Ishikawa (cell line): ENCODE results near the gene SMIM7.

Experiments used
- CEBPB ChIP-seq: IDR thresholded peaks from 2 replicates; pipeline ENCODE4 v1.6.1; 2012
- CREB1 ChIP-seq: IDR thresholded peaks from 2 replicates; pipeline ENCODE4 v1.6.1; 2012; ENCODE audit warnings: low read depth
- EGR1 ChIP-seq: IDR thresholded peaks from 2 replicates; pipeline ENCODE4 v1.6.1; 2012
- EP300 ChIP-seq: IDR thresholded peaks from 2 replicates; pipeline ENCODE4 v1.6.1; 2012; ENCODE audit warnings: borderline replicate concordance
- FOXM1 ChIP-seq: IDR thresholded peaks from 2 replicates; pipeline ENCODE4 v1.6.1; 2012; ENCODE audit warnings: low read depth, borderline replicate concordance
- NFIC ChIP-seq: IDR thresholded peaks from 2 replicates; pipeline ENCODE4 v1.6.1; 2012
- RAD21 ChIP-seq: IDR thresholded peaks from 2 replicates; pipeline ENCODE4 v1.6.1; 2012; ENCODE audit warnings: low read depth
- TAF1 ChIP-seq: IDR thresholded peaks from 2 replicates; pipeline ENCODE4 v1.6.1; 2012; ENCODE audit warnings: low read depth, mild to moderate bottlenecking
- TCF12 ChIP-seq: IDR thresholded peaks from 2 replicates; pipeline ENCODE4 v1.6.1; 2012; ENCODE audit warnings: low read depth
- TEAD4 ChIP-seq: IDR thresholded peaks from 2 replicates; pipeline ENCODE4 v1.6.1; 2012
- YY1 ChIP-seq: IDR thresholded peaks from 2 replicates; pipeline ENCODE4 v1.6.1; 2012; ENCODE audit warnings: low read depth
- ZBTB7A ChIP-seq: IDR thresholded peaks from 2 replicates; pipeline ENCODE4 v1.6.1; 2012; ENCODE audit warnings: low read depth
- TF ChIP-seq, protein P1 (sequence below): IDR thresholded peaks from 2 replicates; pipeline ENCODE4 v1.6.1; 2012
- TF ChIP-seq, protein P2 (sequence below): IDR thresholded peaks from 2 replicates; pipeline ENCODE4 v1.6.1; 2012; ENCODE audit warnings: low read depth, mild to moderate bottlenecking
- TF ChIP-seq, protein P3 (sequence below): IDR thresholded peaks from 2 replicates; pipeline ENCODE4 v1.6.1; 2012

The SMIM7 gene

DNA sequence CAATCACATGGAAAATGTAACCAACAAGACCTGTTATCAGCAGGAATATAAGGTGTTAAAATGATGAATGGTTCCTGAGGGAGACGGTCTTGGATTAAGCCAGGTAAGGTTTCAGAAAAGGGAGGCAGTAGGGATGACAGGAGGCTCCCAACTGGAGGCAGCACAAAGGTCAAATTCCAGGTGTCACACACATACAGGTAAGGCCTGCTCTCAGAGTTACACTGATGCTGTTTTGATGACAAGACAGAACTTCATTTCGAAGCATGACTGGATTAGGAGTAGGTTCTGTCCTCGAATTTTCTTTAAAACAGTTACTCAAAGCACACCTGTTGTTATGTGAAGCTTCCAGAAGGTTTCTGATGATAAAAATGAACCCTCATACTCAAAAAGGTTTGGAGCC, 39.4 kb downstream of the SMIM7 start:
- TF ChIP-seq CREB1 (no peak), RAD21 (no peak), ZBTB7A (no peak)
- TF ChIP-seq, protein P1, sequence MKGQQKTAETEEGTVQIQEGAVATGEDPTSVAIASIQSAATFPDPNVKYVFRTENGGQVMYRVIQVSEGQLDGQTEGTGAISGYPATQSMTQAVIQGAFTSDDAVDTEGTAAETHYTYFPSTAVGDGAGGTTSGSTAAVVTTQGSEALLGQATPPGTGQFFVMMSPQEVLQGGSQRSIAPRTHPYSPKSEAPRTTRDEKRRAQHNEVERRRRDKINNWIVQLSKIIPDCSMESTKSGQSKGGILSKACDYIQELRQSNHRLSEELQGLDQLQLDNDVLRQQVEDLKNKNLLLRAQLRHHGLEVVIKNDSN: no peak

DNA sequence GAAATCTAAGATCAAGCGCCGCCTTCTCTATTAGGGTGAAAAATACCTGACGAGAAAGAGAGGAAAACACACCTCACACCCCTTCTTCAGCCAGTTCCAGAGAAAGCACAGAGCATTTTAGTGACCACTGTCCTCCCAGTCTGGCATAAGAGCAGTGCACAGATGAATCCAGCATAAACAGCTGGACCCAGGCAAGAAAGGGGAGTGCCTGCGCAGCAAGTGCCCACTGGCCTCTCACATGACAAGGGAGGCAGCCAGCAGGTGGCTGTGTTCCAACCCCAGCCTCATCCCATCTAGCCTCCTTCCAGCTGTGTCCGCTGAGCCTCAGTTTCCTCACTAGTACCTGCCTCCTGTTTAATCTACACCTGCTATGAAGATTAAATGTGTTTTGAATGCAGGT, 39.9 kb downstream of the SMIM7 start:
- TF ChIP-seq EGR1 (no peak), YY1 (no peak), TAF1 (no peak), CREB1 (no peak), ZBTB7A (no peak), CEBPB (no peak), NFIC (no peak), EP300 (no peak), TEAD4 (no peak), RAD21 (no peak), TCF12 (no peak), FOXM1 (no peak)
- TF ChIP-seq, protein P1: no peak
- TF ChIP-seq, protein P2, sequence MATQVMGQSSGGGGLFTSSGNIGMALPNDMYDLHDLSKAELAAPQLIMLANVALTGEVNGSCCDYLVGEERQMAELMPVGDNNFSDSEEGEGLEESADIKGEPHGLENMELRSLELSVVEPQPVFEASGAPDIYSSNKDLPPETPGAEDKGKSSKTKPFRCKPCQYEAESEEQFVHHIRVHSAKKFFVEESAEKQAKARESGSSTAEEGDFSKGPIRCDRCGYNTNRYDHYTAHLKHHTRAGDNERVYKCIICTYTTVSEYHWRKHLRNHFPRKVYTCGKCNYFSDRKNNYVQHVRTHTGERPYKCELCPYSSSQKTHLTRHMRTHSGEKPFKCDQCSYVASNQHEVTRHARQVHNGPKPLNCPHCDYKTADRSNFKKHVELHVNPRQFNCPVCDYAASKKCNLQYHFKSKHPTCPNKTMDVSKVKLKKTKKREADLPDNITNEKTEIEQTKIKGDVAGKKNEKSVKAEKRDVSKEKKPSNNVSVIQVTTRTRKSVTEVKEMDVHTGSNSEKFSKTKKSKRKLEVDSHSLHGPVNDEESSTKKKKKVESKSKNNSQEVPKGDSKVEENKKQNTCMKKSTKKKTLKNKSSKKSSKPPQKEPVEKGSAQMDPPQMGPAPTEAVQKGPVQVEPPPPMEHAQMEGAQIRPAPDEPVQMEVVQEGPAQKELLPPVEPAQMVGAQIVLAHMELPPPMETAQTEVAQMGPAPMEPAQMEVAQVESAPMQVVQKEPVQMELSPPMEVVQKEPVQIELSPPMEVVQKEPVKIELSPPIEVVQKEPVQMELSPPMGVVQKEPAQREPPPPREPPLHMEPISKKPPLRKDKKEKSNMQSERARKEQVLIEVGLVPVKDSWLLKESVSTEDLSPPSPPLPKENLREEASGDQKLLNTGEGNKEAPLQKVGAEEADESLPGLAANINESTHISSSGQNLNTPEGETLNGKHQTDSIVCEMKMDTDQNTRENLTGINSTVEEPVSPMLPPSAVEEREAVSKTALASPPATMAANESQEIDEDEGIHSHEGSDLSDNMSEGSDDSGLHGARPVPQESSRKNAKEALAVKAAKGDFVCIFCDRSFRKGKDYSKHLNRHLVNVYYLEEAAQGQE: no peak
- TF ChIP-seq, protein P3, sequence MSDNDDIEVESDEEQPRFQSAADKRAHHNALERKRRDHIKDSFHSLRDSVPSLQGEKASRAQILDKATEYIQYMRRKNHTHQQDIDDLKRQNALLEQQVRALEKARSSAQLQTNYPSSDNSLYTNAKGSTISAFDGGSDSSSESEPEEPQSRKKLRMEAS: no peak

DNA sequence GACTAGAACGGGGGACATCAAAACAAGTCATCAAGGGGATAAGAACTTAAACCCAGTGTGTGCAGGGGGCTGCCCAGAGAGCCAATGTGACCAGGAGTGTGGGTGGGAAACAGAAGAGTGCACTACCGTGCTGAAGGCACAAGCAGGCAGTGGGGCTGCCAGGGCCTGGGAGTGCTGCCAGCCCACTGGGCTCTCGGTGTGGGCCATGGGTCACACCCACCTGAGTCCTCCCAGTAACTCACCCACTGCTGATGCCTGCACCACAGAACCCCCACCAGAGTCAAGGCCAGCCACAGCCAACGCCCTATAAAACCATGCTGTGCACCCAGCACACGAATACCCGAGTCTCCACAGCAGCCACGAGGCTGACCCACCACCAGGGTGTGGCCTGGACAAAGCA, 40.5 kb downstream of the SMIM7 start:
- TF ChIP-seq EP300 (no peak), RAD21 (no peak), YY1 (no peak), NFIC (no peak), TEAD4 (no peak), CEBPB (no peak), ZBTB7A (no peak), TCF12 (no peak), FOXM1 (no peak), CREB1 (no peak), EGR1 (no peak), TAF1 (no peak)
- TF ChIP-seq, protein P3: no peak
- TF ChIP-seq, protein P1: no peak
- TF ChIP-seq, protein P2: no peak

DNA sequence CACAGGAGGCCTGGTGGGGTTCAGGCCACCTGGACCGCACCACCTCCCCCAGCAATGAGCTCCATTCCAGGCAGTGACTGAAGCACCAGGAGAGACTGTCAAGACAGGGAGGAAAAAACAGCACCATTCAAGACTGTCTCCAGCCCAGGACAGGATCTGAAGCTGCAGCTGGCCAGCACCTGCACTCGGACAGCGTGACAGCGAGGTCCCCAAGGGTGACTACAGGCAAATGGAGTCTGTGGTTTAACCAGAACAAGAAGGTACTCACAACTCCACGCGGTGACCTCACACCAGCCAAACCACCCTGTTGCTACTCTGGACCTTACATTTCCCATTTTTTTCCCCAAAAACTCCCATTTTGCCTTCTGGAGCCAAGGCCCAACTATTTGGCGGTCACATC, 41.7 kb downstream of the SMIM7 start:
- no peak for TF ChIP-seq TAF1
- TF ChIP-seq, protein P1: no peak
- no peak for TF ChIP-seq FOXM1
- no peak for TF ChIP-seq TEAD4
- TF ChIP-seq ZBTB7A: no peak
- TF ChIP-seq CREB1: no peak
- no peak for TF ChIP-seq CEBPB
- TF ChIP-seq RAD21: no peak
- TF ChIP-seq, protein P2: no peak
- TF ChIP-seq, protein P3: no peak
- no peak for TF ChIP-seq NFIC
- TF ChIP-seq EGR1: no peak
- no peak for TF ChIP-seq TCF12
- no peak for TF ChIP-seq EP300
- no peak for TF ChIP-seq YY1
